Measurements from ENCODE around the gene PIGU. TPM values are rescaled to one million over a fixed set of nuclear protein-coding genes. Genes with fewer than 3 reads are reported as not detected.

Gene PIGU
- total RNA-seq, 6 experiments from 2014 or later = 4.0 to 14.9 (median 7.3) TPM

- intact Hi-C loops (cut with DNase I) = no loop called here
- H3K4me1 ChIP-seq = no peaks in the 10 kb centered on the region
- no peaks in the 10 kb centered on the region for H3K36me3 ChIP-seq
- H3K27me3 ChIP-seq = no peaks in the 10 kb centered on the region
- H3K27ac ChIP-seq = no peak overlapping the region
- 43% methylated on average over 3 of the region's 4 CpGs for WGBS (ENCODE audit: insufficient coverage, low coverage, low lambda C conversion rate, missing lambda C conversion rate)
- DNase-seq (no peak), ATAC-seq (peak in 3 of 4 donors; percentile 16 to 54 (median 42))
- H3K9me3 ChIP-seq = no peaks in the 10 kb centered on the region
- no peak overlapping the region for H3K4me3 ChIP-seq
- no peak for TF ChIP-seq POLR2A (IDR thresholded peaks at IDR 0.05)
- no peak for TF ChIP-seq CTCF (IDR thresholded peaks at IDR 0.05)
Measured at GRCh38 chr20:34693414-34693813, 16.5 kb upstream of the PIGU start.

- no peak for DNase-seq
Measured at GRCh38 chr20:34691838-34692237, 14.9 kb upstream of the PIGU start.

GRCh38 chr20:34689486-34689885, 12.6 kb upstream of the PIGU start:
- no CpG with 5 or more reads among the region's 2 CpGs for WGBS (ENCODE audit: insufficient coverage, low coverage, low lambda C conversion rate, missing lambda C conversion rate)
- DNase-seq (no peak), ATAC-seq (peak; percentile 58 to 92 (median 72))
- Histone ChIP-seq H3K27me3 (no peaks in the 10 kb centered on the region), H3K27ac (no peak overlapping the region), H3K36me3 (no peaks in the 10 kb centered on the region), H3K9me3 (no peaks in the 10 kb centered on the region), H3K4me1 (no peaks in the 10 kb centered on the region), H3K4me3 (no peak overlapping the region)
- intact Hi-C loops (cut with DNase I) = no loop called here
- no peak for TF ChIP-seq POLR2A (IDR thresholded peaks at IDR 0.05)
- no peak for TF ChIP-seq CTCF (IDR thresholded peaks at IDR 0.05)

More at GRCh38 chr20:34691838-34692237, 14.9 kb upstream of the PIGU start:
- ATAC-seq = no peak
- Histone ChIP-seq H3K4me3 (no peak overlapping the region), H3K4me1 (no peaks in the 10 kb centered on the region), H3K27ac (no peak overlapping the region), H3K27me3 (no peaks in the 10 kb centered on the region), H3K9me3 (no peaks in the 10 kb centered on the region), H3K36me3 (no peaks in the 10 kb centered on the region)
- 86% methylated on average over 3 of the region's 3 CpGs for whole genome bisulfite sequencing (ENCODE audit: insufficient coverage, low coverage, low lambda C conversion rate, missing lambda C conversion rate)
- TF ChIP-seq POLR2A (IDR thresholded peaks at IDR 0.05) (no peak), CTCF (IDR thresholded peaks at IDR 0.05) (no peak)
- intact Hi-C loops (cut with DNase I) = no loop called here

- Histone ChIP-seq H3K27ac (no peak overlapping the region), H3K4me1 (no peaks in the 10 kb centered on the region), H3K27me3 (no peaks in the 10 kb centered on the region), H3K4me3 (no peak overlapping the region), H3K9me3 (no peaks in the 10 kb centered on the region), H3K36me3 (no peaks in the 10 kb centered on the region)
- ATAC-seq = no peak
- WGBS (ENCODE audit: insufficient coverage, low coverage, low lambda C conversion rate, missing lambda C conversion rate) = 61% methylated on average over 2 of the region's 3 CpGs
- no peak for DNase-seq
- intact Hi-C loops (cut with DNase I) = no loop called here
- TF ChIP-seq POLR2A (IDR thresholded peaks at IDR 0.05) (no peak), CTCF (IDR thresholded peaks at IDR 0.05) (no peak)
Measured at GRCh38 chr20:34683667-34684066, 6.8 kb upstream of the PIGU start.

- H3K27me3 ChIP-seq = no peaks in the 10 kb centered on the region
- no peak for DNase-seq
- peaks cover 0 to 4% (median 0%) of the 10 kb centered on the region in 4 donors for H3K4me1 ChIP-seq
- no peak overlapping the region for H3K27ac ChIP-seq
- no peaks in the 10 kb centered on the region for H3K36me3 ChIP-seq
- intact Hi-C loops (cut with DNase I) = no loop called here
- no peak for ATAC-seq
- TF ChIP-seq POLR2A (IDR thresholded peaks at IDR 0.05) (no peak), CTCF (IDR thresholded peaks at IDR 0.05) (no peak)
- H3K9me3 ChIP-seq = no peaks in the 10 kb centered on the region
- H3K4me3 ChIP-seq = no peak overlapping the region
Measured at GRCh38 chr20:34680586-34681175, 3.8 kb upstream of the PIGU start.
